ENCODE data around the gene SLC30A1. TPM values are rescaled to one million over a fixed set of nuclear protein-coding genes. Genes with fewer than 3 reads are reported as not detected.

SLC30A1 gene
- total and polyA plus RNA-seq, 2 of the 13 experiments (the other 11 are each of a cell fraction or from before 2014, with no cell fraction given), result 5.9 to 24.4 TPM

DNA sequence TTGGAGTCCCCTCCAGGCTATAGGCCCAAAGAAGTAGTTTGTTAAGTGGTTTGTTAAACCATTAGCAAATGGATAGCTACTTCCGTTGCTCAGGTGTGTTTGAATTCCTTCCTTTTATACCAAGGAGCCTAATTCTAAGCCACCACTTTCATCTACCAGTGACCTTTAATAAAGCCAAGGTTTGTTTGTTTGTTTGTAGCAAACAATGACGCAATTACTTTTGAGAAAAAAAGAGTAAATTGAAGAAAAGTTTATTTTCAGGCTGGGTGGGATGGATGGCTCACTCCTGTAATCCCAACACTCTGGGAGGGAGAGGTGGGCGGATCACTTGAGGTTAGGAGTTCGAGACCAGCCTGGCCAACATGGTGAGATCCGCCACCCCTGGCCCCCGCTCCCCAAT, 56.2 kb downstream of the SLC30A1 start (continued):
- TF ChIP-seq ZNF660 (CRISPR knock-in tag; IDR thresholded peaks at IDR 0.05; ENCODE audit: borderline replicate concordance, low read depth) (no peak), RNF2 (conservative IDR thresholded peaks at IDR 0.05; ENCODE audit: low read depth) (no peak), SRY (CRISPR knock-in tag; IDR thresholded peaks at IDR 0.05) (no peak), PHF21A (CRISPR knock-in tag; IDR thresholded peaks at IDR 0.05) (no peak), JARID2 (CRISPR knock-in tag; IDR thresholded peaks at IDR 0.05; ENCODE audit: insufficient replicate concordance) (no peak), GATAD2A (CRISPR knock-in tag; IDR thresholded peaks at IDR 0.05) (0 out of 2 replicates have a peak, but pooled peaks have one; percentile 16), SMC3 (IDR thresholded peaks at IDR 0.05; ENCODE audit: low read length) (no peak), MTF1 (CRISPR knock-in tag; IDR thresholded peaks at IDR 0.05) (no peak), BRCA1 (CRISPR knock-in tag; IDR thresholded peaks at IDR 0.05) (no peak), ZNF317 (CRISPR knock-in tag; IDR thresholded peaks at IDR 0.05) (no peak), NCOA2 (CRISPR knock-in tag; IDR thresholded peaks at IDR 0.05) (0 out of 2 replicates have a peak, but pooled peaks have one; percentile 9), PLRG1 (conservative IDR thresholded peaks at IDR 0.05) (no peak), FOXP1 (IDR thresholded peaks at IDR 0.05) (no peak), FOXP1 (CRISPR knock-in tag; IDR thresholded peaks at IDR 0.05) (peak; percentile 22; the same call in 1 of the 2 replicates), ISL2 (CRISPR knock-in tag; IDR thresholded peaks at IDR 0.05) (no peak), RXRB (CRISPR knock-in tag; IDR thresholded peaks at IDR 0.05; ENCODE audit: borderline replicate concordance) (no peak), ZNF530 (CRISPR knock-in tag; IDR thresholded peaks at IDR 0.05; ENCODE audit: low read depth) (no peak)
- TF ChIP-seq, protein P1, sequence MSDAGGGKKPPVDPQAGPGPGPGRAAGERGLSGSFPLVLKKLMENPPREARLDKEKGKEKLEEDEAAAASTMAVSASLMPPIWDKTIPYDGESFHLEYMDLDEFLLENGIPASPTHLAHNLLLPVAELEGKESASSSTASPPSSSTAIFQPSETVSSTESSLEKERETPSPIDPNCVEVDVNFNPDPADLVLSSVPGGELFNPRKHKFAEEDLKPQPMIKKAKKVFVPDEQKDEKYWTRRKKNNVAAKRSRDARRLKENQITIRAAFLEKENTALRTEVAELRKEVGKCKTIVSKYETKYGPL (CRISPR knock-in tag; IDR thresholded peaks at IDR 0.05), result no peak
- TF ChIP-seq, protein P2, sequence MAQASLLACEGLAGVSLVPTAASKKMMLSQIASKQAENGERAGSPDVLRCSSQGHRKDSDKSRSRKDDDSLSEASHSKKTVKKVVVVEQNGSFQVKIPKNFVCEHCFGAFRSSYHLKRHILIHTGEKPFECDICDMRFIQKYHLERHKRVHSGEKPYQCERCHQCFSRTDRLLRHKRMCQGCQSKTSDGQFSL (CRISPR knock-in tag; IDR thresholded peaks at IDR 0.05), result no peak
- TF ChIP-seq, protein P3, sequence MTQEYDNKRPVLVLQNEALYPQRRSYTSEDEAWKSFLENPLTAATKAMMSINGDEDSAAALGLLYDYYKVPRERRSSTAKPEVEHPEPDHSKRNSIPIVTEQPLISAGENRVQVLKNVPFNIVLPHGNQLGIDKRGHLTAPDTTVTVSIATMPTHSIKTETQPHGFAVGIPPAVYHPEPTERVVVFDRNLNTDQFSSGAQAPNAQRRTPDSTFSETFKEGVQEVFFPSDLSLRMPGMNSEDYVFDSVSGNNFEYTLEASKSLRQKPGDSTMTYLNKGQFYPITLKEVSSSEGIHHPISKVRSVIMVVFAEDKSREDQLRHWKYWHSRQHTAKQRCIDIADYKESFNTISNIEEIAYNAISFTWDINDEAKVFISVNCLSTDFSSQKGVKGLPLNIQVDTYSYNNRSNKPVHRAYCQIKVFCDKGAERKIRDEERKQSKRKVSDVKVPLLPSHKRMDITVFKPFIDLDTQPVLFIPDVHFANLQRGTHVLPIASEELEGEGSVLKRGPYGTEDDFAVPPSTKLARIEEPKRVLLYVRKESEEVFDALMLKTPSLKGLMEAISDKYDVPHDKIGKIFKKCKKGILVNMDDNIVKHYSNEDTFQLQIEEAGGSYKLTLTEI (CRISPR knock-in tag; conservative IDR thresholded peaks at IDR 0.05), result no peak
- TF ChIP-seq, protein P4, sequence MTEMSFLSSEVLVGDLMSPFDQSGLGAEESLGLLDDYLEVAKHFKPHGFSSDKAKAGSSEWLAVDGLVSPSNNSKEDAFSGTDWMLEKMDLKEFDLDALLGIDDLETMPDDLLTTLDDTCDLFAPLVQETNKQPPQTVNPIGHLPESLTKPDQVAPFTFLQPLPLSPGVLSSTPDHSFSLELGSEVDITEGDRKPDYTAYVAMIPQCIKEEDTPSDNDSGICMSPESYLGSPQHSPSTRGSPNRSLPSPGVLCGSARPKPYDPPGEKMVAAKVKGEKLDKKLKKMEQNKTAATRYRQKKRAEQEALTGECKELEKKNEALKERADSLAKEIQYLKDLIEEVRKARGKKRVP (CRISPR knock-in tag; IDR thresholded peaks at IDR 0.05), result peak in 1 of 2 experiments; percentile 40; a peak in 1 of 4 replicates
- TF ChIP-seq, protein P5, sequence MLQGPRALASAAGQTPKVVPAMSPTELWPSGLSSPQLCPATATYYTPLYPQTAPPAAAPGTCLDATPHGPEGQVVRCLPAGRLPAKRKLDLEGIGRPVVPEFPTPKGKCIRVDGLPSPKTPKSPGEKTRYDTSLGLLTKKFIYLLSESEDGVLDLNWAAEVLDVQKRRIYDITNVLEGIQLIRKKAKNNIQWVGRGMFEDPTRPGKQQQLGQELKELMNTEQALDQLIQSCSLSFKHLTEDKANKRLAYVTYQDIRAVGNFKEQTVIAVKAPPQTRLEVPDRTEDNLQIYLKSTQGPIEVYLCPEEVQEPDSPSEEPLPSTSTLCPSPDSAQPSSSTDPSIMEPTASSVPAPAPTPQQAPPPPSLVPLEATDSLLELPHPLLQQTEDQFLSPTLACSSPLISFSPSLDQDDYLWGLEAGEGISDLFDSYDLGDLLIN (CRISPR knock-in tag; IDR thresholded peaks at IDR 0.05; ENCODE audit: borderline replicate concordance), result no peak

Data from HepG2 (cell line).